ENCODE results near the gene MYO1E. TPM values are rescaled to one million over a fixed set of nuclear protein-coding genes. Genes with fewer than 3 reads are reported as not detected.

MYO1E gene
- total RNA-seq, 6 experiments from 2014 or later, result 45.2 to 139 (median 68.9) TPM

DNA sequence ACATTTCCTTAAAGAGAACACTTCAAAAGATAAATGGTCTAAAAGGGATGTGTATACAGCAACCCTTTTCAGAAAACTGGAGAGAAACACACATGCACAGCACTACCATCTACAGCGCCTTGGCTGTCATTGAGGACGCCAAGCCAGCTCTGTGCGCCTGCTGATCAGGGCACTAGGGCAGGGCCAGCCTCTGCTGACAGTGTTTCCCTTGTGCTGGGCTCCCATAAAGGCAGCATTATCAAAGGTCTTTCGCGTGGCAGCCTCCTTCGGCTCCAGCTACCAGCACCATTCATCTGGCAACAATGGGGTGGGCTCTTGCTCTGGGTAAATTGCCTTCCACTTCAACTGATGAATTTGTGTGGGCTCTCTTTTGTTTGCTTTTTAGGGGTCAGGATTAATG is 112.6 kb downstream of the MYO1E start:
- WGBS (ENCODE audit: insufficient coverage, low coverage, low lambda C conversion rate, missing lambda C conversion rate), result 83% methylated on average over 3 of the region's 6 CpGs
- TF ChIP-seq POLR2A (IDR thresholded peaks at IDR 0.05), result no peak
- TF ChIP-seq, protein P1, sequence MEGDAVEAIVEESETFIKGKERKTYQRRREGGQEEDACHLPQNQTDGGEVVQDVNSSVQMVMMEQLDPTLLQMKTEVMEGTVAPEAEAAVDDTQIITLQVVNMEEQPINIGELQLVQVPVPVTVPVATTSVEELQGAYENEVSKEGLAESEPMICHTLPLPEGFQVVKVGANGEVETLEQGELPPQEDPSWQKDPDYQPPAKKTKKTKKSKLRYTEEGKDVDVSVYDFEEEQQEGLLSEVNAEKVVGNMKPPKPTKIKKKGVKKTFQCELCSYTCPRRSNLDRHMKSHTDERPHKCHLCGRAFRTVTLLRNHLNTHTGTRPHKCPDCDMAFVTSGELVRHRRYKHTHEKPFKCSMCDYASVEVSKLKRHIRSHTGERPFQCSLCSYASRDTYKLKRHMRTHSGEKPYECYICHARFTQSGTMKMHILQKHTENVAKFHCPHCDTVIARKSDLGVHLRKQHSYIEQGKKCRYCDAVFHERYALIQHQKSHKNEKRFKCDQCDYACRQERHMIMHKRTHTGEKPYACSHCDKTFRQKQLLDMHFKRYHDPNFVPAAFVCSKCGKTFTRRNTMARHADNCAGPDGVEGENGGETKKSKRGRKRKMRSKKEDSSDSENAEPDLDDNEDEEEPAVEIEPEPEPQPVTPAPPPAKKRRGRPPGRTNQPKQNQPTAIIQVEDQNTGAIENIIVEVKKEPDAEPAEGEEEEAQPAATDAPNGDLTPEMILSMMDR (IDR thresholded peaks at IDR 0.05), result no peak
- Histone ChIP-seq H3K4me3 (no peak overlapping the region), H3K27ac (no peak overlapping the region), H3K4me1 (peaks cover 0 to 17% (median 8%) of the 10 kb centered on the region in 4 donors), H3K27me3 (no peaks in the 10 kb centered on the region), H3K9me3 (no peaks in the 10 kb centered on the region), H3K36me3 (no peaks in the 10 kb centered on the region)
- ATAC-seq, result no peak
- intact Hi-C loops (cut with DNase I), result no loop called here
- no peak for DNase-seq

DNA sequence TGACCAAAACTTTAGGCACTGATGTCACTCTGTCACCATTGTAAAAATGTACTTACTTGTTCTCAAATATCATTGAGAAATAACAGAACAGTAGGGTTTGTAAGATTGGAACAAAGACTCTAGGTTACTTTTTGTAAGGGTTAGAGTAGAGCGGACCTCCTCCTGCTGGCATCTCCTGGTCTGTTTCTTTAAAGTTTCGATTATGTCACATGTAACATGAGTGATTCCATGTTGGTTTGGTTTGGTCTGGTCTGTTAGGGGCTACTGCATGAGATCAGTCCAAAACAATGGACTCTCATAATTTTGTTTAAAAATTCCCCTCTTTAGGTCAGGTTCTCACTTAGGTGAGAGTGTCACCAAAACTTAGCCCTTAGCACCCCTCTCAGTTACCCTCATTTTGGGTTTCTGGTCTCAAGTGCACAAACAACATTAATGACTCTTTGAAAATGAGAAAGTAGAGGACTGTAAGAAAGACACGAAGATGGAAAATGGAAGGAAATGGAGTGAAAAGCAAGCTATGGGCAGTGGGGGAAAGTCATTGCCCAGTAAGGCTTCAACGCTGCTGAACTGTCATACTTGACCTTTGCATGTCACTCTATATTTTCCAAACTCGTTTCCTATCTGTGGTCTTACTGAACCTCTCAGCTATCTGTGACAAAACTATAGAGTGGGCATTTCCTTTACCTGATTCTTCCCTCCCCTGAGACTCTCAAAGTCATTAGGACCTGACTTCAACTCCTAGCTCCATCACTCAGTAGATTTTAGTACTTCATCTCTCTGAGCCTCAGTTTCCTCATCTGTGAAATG is 113.3 kb downstream of the MYO1E start:
- Histone ChIP-seq H3K9me3 (no peaks in the 10 kb centered on the region), H3K4me3 (no peak overlapping the region), H3K4me1 (peaks cover 0 to 24% (median 12%) of the 10 kb centered on the region in 4 donors), H3K36me3 (no peaks in the 10 kb centered on the region), H3K27ac (peak overlapping the region in 2 of 3 donors; percentile 85 to 87), H3K27me3 (no peaks in the 10 kb centered on the region)
- DNase-seq (no peak), ATAC-seq (no peak)
- WGBS (ENCODE audit: insufficient coverage, low coverage, low lambda C conversion rate, missing lambda C conversion rate), result 91% methylated on average over 5 of the region's 5 CpGs
- no peak for TF ChIP-seq POLR2A (IDR thresholded peaks at IDR 0.05)
- TF ChIP-seq, protein P1 (IDR thresholded peaks at IDR 0.05), result no peak
- intact Hi-C loops (cut with DNase I), result loop anchor here in 1 of 2 donors (5.0 kb wide), 1 partner anchor 113 kb away; the partner anchor contains the start of gene MYO1E

DNA sequence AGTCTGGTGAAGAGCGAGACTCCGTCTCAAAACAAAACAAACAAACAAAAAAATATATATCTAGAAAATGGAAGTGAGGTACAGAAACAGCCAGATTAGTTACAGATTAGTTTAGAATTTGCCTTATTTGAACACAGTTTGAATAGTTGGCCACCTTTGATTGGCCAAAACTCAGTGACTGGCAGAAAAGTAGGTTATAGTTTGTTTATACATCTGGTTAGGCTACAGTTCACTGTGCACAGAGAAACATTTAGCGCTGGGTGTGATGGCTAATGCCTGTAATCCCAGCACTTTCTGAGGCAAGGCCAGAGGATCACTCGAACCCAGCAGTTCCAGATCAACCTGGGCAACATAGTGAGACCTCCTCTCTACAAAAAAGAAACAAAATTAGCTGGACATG is 114.4 kb downstream of the MYO1E start:
- Histone ChIP-seq H3K27ac (peak overlapping the region in 2 of 3 donors; percentile 85 to 87), H3K4me3 (no peak overlapping the region), H3K27me3 (no peaks in the 10 kb centered on the region), H3K4me1 (peaks cover 0 to 24% (median 12%) of the 10 kb centered on the region in 4 donors), H3K36me3 (no peaks in the 10 kb centered on the region), H3K9me3 (no peaks in the 10 kb centered on the region)
- intact Hi-C loops (cut with DNase I), result loop anchor here in 1 of 2 donors (5.0 kb wide), 1 partner anchor 114 kb away; the partner anchor contains the start of gene MYO1E
- TF ChIP-seq, protein P1 (IDR thresholded peaks at IDR 0.05), result no peak
- TF ChIP-seq POLR2A (IDR thresholded peaks at IDR 0.05), result no peak
- peak; percentile 26 to 70 (median 48) for ATAC-seq
- WGBS (ENCODE audit: insufficient coverage, low coverage, low lambda C conversion rate, missing lambda C conversion rate), result 29% methylated on average over 4 of the region's 4 CpGs
- no peak for DNase-seq

DNA sequence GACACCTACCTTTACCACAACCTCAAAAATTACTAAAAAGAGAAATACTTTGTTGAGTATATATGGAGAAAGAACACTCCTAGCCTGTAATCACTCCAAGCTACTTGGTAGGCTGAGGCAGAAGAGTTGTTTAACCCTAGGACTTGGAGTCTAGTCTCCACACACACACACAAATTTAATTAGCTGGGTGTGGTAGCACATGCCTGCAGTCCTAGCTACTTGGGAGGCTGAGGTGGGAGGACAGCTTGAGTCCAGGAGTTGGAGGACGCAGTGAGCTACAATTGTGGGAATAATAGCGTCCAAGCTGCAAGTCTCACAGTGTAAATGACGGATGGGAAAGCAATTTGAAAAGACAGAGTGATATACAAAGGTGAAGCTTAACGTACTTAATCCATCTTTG is 115.5 kb downstream of the MYO1E start:
- Histone ChIP-seq H3K27me3 (no peaks in the 10 kb centered on the region), H3K36me3 (no peaks in the 10 kb centered on the region), H3K9me3 (no peaks in the 10 kb centered on the region), H3K4me3 (no peak overlapping the region), H3K27ac (peak overlapping the region; percentile 25 to 87 (median 85)), H3K4me1 (peaks cover 0 to 24% (median 12%) of the 10 kb centered on the region in 4 donors)
- TF ChIP-seq POLR2A (IDR thresholded peaks at IDR 0.05), result no peak
- TF ChIP-seq, protein P1 (IDR thresholded peaks at IDR 0.05), result no peak
- 69% methylated on average over 4 of the region's 4 CpGs for WGBS (ENCODE audit: insufficient coverage, low coverage, low lambda C conversion rate, missing lambda C conversion rate)
- no peak for ATAC-seq
- intact Hi-C loops (cut with DNase I), result loop anchor here in 1 of 2 donors (5.0 kb wide), 1 partner anchor 115 kb away; the partner anchor contains the start of gene MYO1E
- DNase-seq, result no peak
